IPS-20b (cell line): ENCODE results near the gene TBCK.

ENCODE experiments used
- H3K27ac ChIP-seq: one replicate; pipeline ENCODE4 v1.5.1; 2013; ENCODE audit warnings: low read length
- H3K27me3 ChIP-seq: 2 replicates; pipeline ENCODE4 v1.6.1; 2013; ENCODE audit warnings: mild to moderate bottlenecking, low read length, inconsistent platforms; ENCODE audit not compliant: insufficient read depth
- H3K36me3 ChIP-seq: 2 replicates; pipeline ENCODE4 v1.6.1; 2013; ENCODE audit warnings: low read depth, mild to moderate bottlenecking, inconsistent platforms, low read length, moderate library complexity; ENCODE audit not compliant: insufficient read depth
- H3K4me1 ChIP-seq: 2 replicates; pipeline ENCODE4 v1.6.1; 2013; ENCODE audit warnings: mild to moderate bottlenecking, control low read depth, inconsistent platforms, low read length, moderate library complexity; ENCODE audit not compliant: insufficient read depth
- H3K4me3 ChIP-seq: 2 replicates; pipeline ENCODE4 v1.5.1; 2013; ENCODE audit warnings: mild to moderate bottlenecking, low read length, inconsistent platforms
- H3K9ac ChIP-seq: 2 replicates; pipeline ENCODE4 v1.6.1; 2013; ENCODE audit warnings: low read depth, mild to moderate bottlenecking, inconsistent platforms, low read length, moderate library complexity
- H3K9me3 ChIP-seq: 2 replicates; pipeline ENCODE4 v1.6.1; 2013; ENCODE audit warnings: mild to moderate bottlenecking, low read depth, low read length, inconsistent platforms; ENCODE audit not compliant: insufficient read depth

Gene TBCK

GRCh38 chr4:106035204-106035603, 280.8 kb downstream of the TBCK start:
- Histone ChIP-seq H3K9me3 (no peaks in the 10 kb centered on the region), H3K4me3 (no peak overlapping the region), H3K36me3 (no peaks in the 10 kb centered on the region), H3K9ac (no peak overlapping the region), H3K4me1 (no peaks in the 10 kb centered on the region; the same call in 1 of the 2 replicates), H3K27ac (no peak overlapping the region), H3K27me3 (no peaks in the 10 kb centered on the region)

GRCh38 chr4:106034751-106035150, 281.3 kb downstream of the TBCK start:
- Histone ChIP-seq H3K4me1 (no peaks in the 10 kb centered on the region; the same call in 1 of the 2 replicates), H3K4me3 (no peak overlapping the region), H3K9ac (no peak overlapping the region), H3K9me3 (no peaks in the 10 kb centered on the region), H3K27me3 (no peaks in the 10 kb centered on the region), H3K27ac (no peak overlapping the region), H3K36me3 (no peaks in the 10 kb centered on the region)

GRCh38 chr4:106034220-106034619, 281.8 kb downstream of the TBCK start:
- H3K4me3 ChIP-seq, result no peak overlapping the region
- H3K27me3 ChIP-seq, result no peaks in the 10 kb centered on the region

GRCh38 chr4:106033469-106033868, 282.5 kb downstream of the TBCK start:
- H3K4me3 ChIP-seq, result no peak overlapping the region
- no peak overlapping the region for H3K27ac ChIP-seq
- H3K9me3 ChIP-seq, result 0 out of 2 replicates have a peak, but pooled peaks cover 4% of the 10 kb centered on the region
- H3K36me3 ChIP-seq, result no peaks in the 10 kb centered on the region
- no peaks in the 10 kb centered on the region for H3K27me3 ChIP-seq
- no peak overlapping the region for H3K9ac ChIP-seq
- no peaks in the 10 kb centered on the region; the same call in 1 of the 2 replicates for H3K4me1 ChIP-seq

More at GRCh38 chr4:106034220-106034619, 281.8 kb downstream of the TBCK start:
- H3K36me3 ChIP-seq, result no peaks in the 10 kb centered on the region
- no peaks in the 10 kb centered on the region for H3K9me3 ChIP-seq
- no peak overlapping the region for H3K9ac ChIP-seq
- H3K4me1 ChIP-seq, result no peaks in the 10 kb centered on the region; the same call in 1 of the 2 replicates
- no peak overlapping the region for H3K27ac ChIP-seq

DNA sequence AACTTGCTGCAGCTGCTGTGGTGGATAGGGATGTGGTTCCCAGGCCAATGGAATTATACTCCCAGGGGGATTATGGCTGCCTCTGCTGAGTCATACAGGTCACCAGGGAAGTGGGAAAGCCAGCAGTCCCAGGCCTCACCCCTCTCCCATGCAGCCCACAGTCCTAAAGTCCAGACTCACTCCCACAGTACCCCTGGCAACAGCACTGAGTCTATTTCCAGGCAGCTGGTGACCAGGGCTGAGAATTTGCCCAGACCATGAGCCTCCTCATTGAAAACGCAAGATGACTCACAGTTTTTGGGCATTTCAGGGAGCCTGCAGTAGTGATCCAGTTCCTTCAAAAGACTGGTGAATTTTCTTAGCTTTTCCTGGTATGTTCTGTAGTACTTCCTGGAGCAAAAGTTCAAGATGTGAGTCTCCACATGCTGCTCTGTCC, 283.1 kb downstream of the TBCK start:
- Histone ChIP-seq H3K4me3 (no peak overlapping the region), H3K9me3 (peaks cover 8% of the 10 kb centered on the region; the same call in 1 of the 2 replicates), H3K27ac (no peak overlapping the region), H3K36me3 (no peaks in the 10 kb centered on the region), H3K9ac (no peak overlapping the region), H3K4me1 (no peaks in the 10 kb centered on the region; the same call in 1 of the 2 replicates), H3K27me3 (no peaks in the 10 kb centered on the region)

DNA sequence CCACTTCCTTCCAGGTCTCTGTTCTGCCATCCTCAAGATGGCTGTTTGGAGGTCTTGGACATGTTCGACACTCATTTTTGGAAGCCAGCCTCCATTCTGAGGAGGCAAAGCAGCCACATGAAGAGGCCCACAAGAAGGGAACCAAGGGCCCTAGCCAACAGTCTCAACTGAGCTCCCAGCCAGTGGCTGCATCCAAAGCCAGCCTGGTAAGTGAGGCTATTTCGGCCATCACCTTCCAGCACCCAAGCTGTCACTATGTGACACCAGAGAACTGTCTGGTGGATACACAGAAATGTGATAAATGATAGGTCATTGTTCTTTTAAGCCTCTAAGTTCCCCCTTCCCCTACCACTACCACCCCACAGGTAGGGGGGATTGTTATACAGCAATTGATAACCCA, 293.6 kb downstream of the TBCK start:
- H3K27ac ChIP-seq, result no peak overlapping the region
- no peaks in the 10 kb centered on the region for H3K4me1 ChIP-seq
- no peak overlapping the region for H3K4me3 ChIP-seq
- H3K27me3 ChIP-seq, result no peaks in the 10 kb centered on the region
- H3K36me3 ChIP-seq, result no peaks in the 10 kb centered on the region
- H3K9me3 ChIP-seq, result peaks cover 4% of the 10 kb centered on the region; the same call in 1 of the 2 replicates
- H3K9ac ChIP-seq, result no peak overlapping the region

DNA sequence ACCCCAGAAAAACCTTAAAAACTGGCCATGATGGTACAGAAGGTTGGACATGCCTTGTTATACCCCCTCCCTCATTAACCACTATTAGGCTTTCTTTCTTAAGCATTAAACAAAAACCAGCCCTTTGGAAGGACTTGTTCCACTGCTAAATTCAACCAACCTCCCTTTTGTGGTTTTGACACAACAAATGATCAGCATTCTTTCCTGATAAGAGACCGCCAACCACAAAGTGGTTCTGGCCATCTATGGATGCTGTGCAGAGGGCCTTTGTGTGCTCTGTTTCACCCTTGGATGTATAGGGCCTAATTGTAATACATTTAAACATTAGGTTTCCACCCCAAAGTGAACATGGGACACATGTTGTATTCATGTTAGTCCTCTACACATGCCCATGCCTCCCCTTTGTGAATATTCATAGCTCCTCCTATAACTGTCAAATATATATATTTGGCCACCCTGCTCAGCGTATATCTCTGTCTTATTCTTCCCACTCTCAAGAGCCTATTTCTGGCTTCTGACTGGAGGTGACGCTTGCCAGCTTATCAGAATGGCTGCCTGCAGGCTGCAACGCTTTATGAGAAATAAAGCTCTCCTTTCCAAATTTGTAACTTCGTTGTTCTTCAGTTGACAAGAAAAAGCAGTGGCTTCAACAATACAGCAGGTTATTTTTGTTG, 294.1 kb downstream of the TBCK start:
- H3K4me1 ChIP-seq, result no peaks in the 10 kb centered on the region
- no peak overlapping the region for H3K4me3 ChIP-seq
- H3K36me3 ChIP-seq, result no peaks in the 10 kb centered on the region
- no peaks in the 10 kb centered on the region for H3K27me3 ChIP-seq
- H3K9me3 ChIP-seq, result no peaks in the 10 kb centered on the region
- no peak overlapping the region for H3K27ac ChIP-seq
- H3K9ac ChIP-seq, result no peak overlapping the region

DNA sequence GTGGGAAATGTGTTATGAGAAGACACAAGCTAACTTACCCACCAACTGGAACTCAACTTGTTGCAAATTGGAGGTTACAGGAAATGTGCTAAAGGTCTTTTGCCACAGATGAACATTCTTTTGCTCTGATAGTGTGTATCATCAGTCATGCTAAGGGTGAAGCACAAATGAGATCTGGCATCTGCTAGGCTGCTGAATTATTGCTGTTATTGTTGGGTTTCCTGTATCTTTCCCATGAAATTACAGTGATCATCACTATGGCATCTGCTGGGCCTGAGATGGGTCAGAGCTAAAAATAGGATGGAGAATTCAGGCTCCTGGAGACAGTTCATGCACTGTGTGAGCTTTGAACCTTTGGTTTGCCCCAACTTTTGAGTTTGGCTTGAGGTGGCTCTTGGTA, 296.2 kb downstream of the TBCK start:
- Histone ChIP-seq H3K27me3 (no peaks in the 10 kb centered on the region), H3K36me3 (no peaks in the 10 kb centered on the region), H3K9ac (no peak overlapping the region), H3K27ac (no peak overlapping the region), H3K4me3 (no peak overlapping the region), H3K4me1 (no peaks in the 10 kb centered on the region), H3K9me3 (no peaks in the 10 kb centered on the region)

GRCh38 chr4:106017975-106018374, 298.0 kb downstream of the TBCK start:
- H3K4me3 ChIP-seq, result no peak overlapping the region
- H3K9me3 ChIP-seq, result no peaks in the 10 kb centered on the region; the same call in 1 of the 2 replicates
- no peaks in the 10 kb centered on the region for H3K36me3 ChIP-seq
- no peak overlapping the region for H3K9ac ChIP-seq
- H3K4me1 ChIP-seq, result no peaks in the 10 kb centered on the region
- H3K27me3 ChIP-seq, result no peaks in the 10 kb centered on the region
- H3K27ac ChIP-seq, result no peak overlapping the region

DNA sequence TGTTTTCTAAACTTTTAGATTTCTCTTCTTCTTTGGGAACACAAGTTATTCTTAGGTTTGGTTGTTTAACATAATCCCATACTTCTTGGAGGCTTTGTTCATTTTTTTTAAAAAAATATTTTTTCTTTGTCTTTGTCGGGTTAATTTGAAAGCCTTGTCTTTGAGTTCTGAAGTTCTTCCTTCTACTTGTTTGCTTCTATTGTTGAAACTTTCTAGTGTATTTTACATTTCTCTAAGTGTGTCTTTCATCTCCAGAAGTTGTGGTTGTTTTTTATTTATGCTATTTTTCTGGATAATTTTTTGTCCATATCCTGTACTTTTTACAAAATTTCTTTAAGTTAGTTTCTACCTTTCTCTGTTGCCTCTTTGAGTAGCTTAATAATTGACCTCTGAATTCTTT, 304.6 kb downstream of the TBCK start:
- Histone ChIP-seq H3K27ac (no peak overlapping the region), H3K36me3 (no peaks in the 10 kb centered on the region), H3K4me3 (no peak overlapping the region), H3K9me3 (no peaks in the 10 kb centered on the region; the same call in 1 of the 2 replicates), H3K9ac (no peak overlapping the region), H3K4me1 (no peaks in the 10 kb centered on the region), H3K27me3 (no peaks in the 10 kb centered on the region)

GRCh38 chr4:106010761-106011160, 305.2 kb downstream of the TBCK start:
- H3K4me1 ChIP-seq, result no peaks in the 10 kb centered on the region
- no peak overlapping the region for H3K4me3 ChIP-seq
- no peak overlapping the region for H3K27ac ChIP-seq
- H3K9me3 ChIP-seq, result no peaks in the 10 kb centered on the region; the same call in 1 of the 2 replicates
- no peak overlapping the region for H3K9ac ChIP-seq
- no peaks in the 10 kb centered on the region for H3K36me3 ChIP-seq
- no peaks in the 10 kb centered on the region for H3K27me3 ChIP-seq

DNA sequence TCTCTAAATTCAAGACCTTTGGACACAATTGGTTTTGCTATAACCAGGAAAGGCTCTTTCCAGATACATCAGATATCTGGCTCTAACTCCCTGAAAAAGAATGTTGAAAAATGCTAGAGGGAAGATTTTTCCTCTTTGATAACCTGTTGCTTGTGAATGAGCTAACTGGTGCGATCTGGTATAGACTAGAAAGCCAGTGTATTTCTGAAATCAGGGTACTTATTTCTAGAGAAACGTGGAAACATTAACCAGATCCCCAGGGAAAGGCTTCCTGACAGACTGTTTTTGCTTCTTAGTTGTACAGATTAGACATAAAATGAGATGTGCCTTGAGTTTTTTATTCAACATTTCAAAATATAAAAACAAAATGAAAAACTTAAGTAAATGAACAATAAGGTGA, 313.0 kb downstream of the TBCK start:
- H3K36me3 ChIP-seq, result no peaks in the 10 kb centered on the region
- no peaks in the 10 kb centered on the region for H3K9me3 ChIP-seq
- no peaks in the 10 kb centered on the region for H3K27me3 ChIP-seq
- H3K9ac ChIP-seq, result no peak overlapping the region
- H3K4me3 ChIP-seq, result no peak overlapping the region
- H3K4me1 ChIP-seq, result peaks cover 8% of the 10 kb centered on the region; the same call in 1 of the 2 replicates
- H3K27ac ChIP-seq, result no peak overlapping the region
